HG03342 (cell line): ENCODE measurements around the gene FAM181A.

Source experiments
- ATAC-seq: cut with Tn5 transposase; IDR thresholded peaks from one replicate; pipeline ENCODE4 v1.9.1; 2021; ENCODE audit warnings: mild to moderate bottlenecking, moderate library complexity; ENCODE audit not compliant: unreplicated experiment

FAM181A gene

DNA sequence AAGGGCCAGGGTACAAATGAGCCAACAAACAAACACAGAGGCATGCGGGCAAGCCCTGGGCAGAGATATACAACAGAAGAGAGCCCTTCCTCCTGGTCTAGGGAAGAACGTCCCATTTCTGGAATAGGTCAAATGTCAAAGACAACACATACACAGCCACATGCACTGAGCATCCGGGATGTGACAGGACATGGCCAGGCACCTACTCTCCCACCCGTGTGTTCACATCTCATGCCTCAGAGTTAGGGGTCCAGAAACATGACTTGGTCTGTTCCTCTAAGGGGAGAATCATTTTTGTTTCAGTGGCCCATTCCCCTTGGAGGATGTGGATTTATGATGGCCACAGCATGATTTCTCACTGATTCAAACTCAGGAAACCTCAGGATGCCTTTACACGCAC lies 50.0 kb downstream of the FAM181A start:
- ATAC-seq, result no peak

GRCh38 chr14:93977790-93978581 lies 50.8 kb downstream of the FAM181A start:
- ATAC-seq, result peak; percentile 35

- ATAC-seq, result no peak
Observed at GRCh38 chr14:93978735-93979134, 51.6 kb downstream of the FAM181A start.
